GM19193 (cell line): ENCODE results near the gene CHCHD5.

Experiments used
- POLR2A ChIP-seq: IDR thresholded peaks from 4 replicates; pipeline ENCODE4 v1.6.1; 2011; ENCODE audit not compliant: insufficient read depth, insufficient read length; ENCODE audit errors: extremely low read depth

Gene CHCHD5

DNA sequence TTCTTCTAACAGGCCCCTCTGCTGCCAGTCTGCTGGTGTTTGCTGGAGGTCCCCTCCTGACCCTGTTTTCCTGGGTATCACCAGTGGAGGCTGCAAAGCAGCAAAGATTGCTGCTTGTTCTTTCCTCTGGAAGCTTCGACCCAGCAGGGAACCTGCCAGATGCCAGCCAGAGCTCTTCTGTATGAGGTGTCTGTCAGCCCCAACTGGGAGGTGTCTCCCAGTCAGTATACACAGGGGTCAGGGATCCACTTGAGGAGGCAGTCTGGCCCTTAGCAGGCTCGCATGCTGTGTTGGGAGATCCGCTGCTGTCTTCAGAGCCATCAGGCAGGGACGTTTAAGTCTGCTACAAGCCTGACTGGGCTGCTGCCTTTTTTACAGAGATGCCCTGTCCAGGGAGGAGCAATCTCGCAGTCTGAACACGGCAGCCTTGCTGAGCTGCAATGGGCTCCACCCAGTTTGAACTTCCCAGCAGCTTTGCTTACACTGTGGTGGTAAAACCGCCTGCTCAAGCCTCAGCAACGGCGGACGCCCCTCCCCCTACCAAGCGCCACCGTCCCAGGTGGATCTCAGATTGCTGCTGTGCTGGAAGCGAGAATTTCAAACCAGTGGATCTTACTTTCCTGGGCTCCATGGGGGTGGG, 29.9 kb downstream of the CHCHD5 start:
- TF ChIP-seq POLR2A, result no peak

GRCh38 chr2:112615051-112615450, 30.6 kb downstream of the CHCHD5 start:
- no peak for TF ChIP-seq POLR2A

- no peak for TF ChIP-seq POLR2A
These were observed 34.0 kb downstream of the CHCHD5 start for GRCh38 chr2:112618383-112618782.

GRCh38 chr2:112621790-112622527, 37.5 kb downstream of the CHCHD5 start:
- no peak for TF ChIP-seq POLR2A

DNA sequence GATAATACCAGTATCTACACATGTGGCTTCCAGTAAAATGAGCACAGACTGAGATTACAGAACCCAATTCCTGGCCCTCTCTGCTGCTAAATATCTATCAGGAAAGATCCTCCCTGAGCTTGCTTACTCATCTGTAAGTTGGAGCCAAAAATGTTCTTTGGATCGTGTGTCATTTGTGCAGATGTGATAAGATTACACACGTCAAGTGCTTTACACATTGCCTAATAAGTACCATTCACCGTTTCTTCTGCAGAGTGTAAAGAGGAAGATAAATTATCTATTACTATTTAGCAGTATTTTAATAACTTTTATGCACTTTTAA, 38.1 kb downstream of the CHCHD5 start:
- no peak for TF ChIP-seq POLR2A

DNA sequence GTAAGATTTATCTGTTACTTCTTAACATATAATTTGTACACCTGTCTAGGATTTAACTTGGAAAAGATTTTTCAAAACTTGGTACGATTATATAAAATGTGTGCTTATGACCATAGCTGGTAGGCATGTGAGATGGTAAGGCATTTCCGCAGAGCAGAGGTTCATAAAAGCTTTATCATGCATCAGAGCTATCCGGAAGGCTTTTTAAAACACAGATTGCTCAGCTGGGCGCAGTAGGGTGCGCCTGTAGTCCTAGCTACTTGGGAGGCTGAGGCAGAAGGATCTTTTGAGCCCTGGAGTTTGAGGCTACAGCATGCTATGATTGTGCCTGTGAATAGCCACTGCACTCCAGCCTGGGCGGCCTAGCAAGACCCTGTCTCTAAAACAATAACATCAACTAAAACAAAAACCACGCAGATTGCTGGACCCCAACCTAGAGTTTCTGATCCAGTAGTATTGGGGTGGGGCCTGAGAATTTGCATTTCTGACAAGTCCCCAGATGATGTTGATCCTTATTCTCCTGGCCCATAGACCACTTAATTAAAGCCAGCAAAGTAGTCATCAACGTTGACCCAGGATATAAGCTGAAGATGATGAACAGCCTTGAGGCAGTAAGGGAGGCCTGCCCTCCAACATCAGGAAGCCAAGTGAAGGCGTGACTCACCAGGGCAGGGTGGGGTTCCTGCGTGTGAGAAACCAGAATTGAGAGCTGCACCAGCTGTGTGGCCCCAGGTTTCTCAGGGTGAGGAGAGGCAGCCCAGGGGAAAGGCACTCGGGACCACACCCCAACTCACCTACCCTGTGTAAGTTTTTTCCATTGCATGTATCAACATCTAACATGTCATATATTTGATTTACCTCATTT, 39.7 kb downstream of the CHCHD5 start:
- no peak for TF ChIP-seq POLR2A

DNA sequence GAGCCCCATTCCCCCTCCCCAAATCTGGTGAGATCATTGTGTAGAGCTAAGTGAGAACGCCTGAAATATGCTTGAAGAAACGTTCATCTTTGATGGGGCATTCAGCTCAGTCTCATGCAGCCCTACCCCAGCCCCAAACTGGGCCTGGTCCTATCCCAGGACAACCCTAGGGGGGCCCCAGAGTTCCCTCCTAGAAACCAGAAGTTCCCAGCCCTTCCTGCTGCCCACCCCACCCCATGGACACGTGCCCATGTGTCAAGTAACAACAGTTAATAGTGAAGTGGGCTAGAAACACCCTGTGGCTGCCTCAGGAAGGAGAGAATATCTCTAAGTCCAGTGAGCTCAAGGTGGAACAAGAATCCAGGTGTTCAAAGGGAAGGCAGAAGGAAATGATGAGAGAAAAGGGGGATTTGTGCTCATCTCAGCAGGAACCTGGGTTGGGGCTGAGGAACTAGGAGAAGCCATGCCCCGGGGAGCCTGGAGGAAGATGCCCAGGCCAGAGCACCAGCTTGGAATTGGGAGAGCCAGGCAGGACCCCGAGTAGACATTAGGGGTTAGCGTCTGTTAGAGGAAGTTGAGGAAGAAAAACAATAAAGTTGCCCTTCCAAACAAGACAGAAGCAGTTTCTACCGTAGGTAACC, 41.2 kb downstream of the CHCHD5 start:
- no peak for TF ChIP-seq POLR2A

GRCh38 chr2:112626604-112627059, 42.2 kb downstream of the CHCHD5 start:
- no peak for TF ChIP-seq POLR2A

- TF ChIP-seq POLR2A, result no peak
These were observed 42.9 kb downstream of the CHCHD5 start for GRCh38 chr2:112627060-112628040.

DNA sequence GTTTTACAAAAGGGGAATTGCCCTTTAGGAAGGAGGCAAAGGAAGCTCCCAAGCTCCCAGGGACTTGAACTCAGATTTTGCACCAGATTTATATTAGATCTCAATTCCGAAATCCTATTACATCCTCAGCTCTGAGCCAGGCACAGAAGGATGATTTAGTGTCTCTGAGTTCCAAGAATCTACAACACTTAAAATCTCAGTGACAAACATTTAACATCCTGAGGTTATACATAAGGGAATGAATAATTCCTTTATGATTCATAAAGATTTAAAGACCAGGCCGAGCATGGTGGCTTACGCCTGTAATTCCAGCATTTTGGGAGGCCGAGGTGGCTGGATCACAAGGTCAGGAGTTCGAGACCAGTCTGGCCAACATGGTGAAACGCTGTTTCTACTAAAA, 44.8 kb downstream of the CHCHD5 start:
- no peak for TF ChIP-seq POLR2A

DNA sequence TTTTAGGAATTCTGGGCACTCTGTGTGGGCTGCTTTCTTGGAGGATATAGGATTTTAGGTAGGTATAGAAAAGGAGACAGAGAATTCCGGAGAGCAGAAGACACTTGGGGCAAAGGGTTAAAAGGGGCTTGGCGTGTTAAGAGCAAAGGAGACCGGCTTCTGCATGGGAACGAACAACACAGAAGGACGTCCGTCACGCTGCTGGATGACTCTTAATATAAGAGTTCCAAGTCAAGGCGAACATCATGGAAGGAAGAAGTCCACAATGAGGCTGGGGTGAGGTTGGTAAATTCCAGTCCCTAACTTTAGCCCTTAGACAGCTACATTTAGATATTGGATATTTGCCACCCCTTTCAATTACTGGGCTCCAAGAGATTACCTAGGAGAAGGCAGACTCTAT, 45.4 kb downstream of the CHCHD5 start:
- TF ChIP-seq POLR2A, result no peak

- no peak for TF ChIP-seq POLR2A
These were observed 45.9 kb downstream of the CHCHD5 start for GRCh38 chr2:112630268-112630667.

- no peak for TF ChIP-seq POLR2A
These were observed 49.3 kb downstream of the CHCHD5 start for GRCh38 chr2:112633708-112634107.

GRCh38 chr2:112634153-112634873, 49.9 kb downstream of the CHCHD5 start:
- no peak for TF ChIP-seq POLR2A

GRCh38 chr2:112634874-112635157, 50.4 kb downstream of the CHCHD5 start:
- TF ChIP-seq POLR2A, result no peak
